NCI-H2196 (cell line): Measurements from ENCODE around the gene FHIT.
"Not testable (repeated sequence)": the region's sequence is repeated elsewhere in the genome, so short reads cannot be mapped to it uniquely, and the experiment has no call there.

Source experiments
- DNase-seq: peaks from one replicate; lab custom pipeline; 2025; ENCODE audit not compliant: unreplicated experiment; lab: John Stamatoyannopoulos, UW

Gene FHIT

DNA sequence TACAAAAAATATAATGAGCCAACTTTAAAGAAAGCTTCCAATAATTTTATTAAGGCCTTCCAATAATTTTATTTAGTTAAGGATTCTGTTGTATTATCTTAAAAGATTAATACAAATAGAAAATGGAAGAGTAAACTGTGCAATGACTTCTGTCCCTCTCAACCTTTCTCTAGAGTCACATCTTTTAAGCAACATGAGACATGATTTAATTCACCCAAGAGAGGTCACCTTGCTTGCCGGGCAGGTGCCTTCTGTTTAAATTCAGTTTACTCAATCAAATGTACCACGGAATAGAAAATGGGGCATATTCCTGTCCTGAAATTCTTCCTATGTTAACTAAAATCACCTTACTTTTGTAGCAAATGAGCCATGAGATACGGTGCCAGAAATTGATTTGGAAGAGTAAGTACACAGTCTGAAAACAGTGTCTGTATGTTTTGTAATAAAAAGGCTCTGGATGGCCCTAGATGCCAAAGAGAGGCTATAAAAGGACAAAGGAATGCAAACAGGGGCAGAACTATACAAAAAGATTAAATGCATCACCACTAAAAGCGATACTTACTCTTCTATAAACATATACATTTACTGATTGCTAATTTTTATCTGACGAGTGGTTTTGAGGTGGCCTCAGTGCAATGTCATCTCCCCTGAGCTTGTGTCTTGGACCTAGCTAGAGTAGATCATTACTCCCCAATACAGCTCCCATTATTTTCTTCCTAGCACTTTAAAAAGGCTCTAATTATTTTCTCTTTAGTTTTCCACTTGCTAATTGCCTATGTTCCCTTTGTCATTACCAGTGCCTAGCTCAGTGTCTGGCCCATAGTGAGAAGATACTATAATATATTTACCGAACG, 134.0 kb downstream of the FHIT start:
- no peak for DNase-seq

DNA sequence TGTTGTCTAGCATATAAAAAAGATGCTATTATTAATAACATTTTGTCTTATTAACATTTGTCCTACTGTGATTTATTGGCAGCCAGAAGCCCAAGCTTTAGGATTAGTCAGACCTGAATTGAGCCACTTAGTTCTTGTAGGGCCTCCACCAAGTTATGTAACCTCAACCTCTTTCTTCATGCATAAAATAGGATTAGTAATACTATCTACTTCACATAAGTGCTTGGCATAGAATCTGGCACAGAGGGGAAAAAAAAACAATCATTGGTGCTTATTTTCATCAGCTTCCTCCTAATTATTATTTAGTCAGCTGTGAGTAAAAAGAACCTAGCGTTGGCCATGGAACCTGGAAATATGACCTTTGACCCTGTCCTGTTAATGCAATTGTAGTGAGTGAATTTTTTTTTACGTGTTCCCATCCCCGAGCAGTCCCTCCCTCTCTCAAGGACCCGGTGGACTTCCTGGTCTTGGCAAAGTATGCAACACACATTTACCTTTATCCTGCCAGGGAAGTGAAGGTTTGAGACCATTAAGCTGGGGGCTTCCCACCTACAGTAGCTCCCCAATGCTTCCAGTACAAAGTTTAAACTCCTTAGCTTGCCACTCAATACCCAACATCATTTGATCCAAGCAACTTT, 136.8 kb downstream of the FHIT start:
- no peak for DNase-seq

GRCh38 chr3:61111825-61112224, 139.4 kb downstream of the FHIT start:
- DNase-seq = no peak

DNA sequence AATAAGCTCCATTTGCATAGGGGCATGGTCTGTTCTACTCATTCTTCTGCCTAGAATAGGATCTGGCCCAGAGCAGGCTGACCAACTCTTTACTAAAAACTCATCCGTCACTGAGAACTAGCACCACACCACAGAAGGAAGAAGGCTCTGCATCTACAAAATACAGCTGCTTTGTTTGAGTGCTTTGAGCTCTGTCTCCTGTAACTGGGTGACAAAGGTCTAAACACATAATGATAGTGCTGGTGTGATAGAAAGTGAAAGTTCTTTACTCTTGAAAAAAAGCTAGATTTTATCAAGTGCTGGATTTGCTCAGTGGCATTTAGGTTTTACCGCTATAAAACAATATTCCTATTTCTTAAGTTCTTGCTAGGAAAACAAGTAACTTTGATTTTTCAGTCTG, 140.7 kb downstream of the FHIT start:
- DNase-seq = no peak

DNA sequence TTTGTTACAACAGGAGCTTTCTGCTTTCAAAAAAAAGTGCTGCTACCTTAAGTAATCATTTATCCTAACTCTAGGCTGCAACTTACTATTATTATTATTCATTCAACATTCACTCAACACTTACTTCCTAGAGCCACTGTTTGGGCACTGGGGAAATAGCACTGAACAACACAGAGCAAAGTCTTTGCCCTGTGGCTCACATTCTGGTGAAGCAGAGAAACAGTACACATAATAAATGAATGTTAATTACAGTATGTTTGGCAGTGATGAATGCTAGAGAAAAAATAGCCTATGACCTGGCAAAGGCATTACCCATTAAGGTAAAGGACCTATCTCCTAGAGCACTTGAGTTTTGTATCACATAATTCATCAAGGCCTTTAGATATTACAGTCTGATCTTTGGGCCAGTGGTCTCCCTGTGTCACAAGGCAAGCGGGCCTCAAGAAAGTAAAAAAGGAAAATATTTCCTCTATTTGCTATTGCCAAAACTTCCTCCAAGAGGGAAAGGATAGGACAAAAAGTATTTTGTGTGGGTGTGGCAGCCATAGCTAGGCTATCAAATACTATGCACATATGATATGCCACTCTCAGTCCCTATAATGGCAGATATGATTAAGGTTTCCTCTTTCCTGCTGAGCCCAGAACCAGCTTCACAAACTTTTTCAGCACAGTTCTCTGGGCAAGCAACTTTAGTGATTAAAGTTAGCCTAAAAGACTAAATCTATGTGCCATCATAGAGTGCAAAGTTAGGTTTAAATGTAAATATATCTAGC, 142.8 kb downstream of the FHIT start:
- DNase-seq = no peak

- no peak for DNase-seq
Observed at GRCh38 chr3:61094608-61095007, 156.6 kb downstream of the FHIT start.

DNA sequence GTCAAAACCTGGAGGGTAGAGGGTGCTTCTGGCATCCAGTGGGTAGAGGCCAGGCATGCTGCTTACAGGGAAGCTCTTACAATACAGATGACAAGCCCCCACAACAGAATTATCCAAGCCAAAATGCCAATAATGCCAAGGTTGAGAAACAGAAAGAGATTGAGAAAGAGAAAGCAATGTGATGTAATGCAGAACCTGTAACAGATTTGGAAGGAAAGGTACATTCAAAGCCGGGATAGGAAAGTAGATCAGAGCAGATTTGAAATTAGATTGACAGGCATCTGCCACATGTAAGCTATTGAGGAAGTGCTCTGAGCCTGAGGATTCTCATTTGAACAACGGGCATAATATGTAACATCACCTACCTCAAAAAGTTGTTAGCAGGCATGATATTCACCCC, 157.9 kb downstream of the FHIT start:
- no peak for DNase-seq

DNA sequence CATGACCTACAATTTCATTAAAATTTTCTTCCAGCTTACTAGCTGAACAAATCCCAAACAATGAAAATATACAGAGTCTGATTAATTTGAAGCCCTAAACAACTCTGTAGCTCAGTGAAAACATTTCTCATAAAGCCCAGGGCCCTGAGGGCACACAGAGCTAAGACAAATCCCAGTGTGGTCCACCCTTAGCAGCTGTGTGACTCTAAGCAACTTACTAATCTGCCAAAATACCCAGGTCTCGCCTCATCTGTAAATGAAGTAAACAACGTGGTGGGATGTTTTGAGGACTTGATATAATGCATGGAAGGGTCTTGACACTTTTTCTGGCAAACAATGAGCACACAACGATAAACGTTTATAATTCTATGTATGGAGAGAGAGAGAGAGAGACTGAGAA, 158.4 kb downstream of the FHIT start:
- DNase-seq = no peak

- no peak for DNase-seq
Observed at GRCh38 chr3:61090389-61091169, 160.7 kb downstream of the FHIT start.

DNA sequence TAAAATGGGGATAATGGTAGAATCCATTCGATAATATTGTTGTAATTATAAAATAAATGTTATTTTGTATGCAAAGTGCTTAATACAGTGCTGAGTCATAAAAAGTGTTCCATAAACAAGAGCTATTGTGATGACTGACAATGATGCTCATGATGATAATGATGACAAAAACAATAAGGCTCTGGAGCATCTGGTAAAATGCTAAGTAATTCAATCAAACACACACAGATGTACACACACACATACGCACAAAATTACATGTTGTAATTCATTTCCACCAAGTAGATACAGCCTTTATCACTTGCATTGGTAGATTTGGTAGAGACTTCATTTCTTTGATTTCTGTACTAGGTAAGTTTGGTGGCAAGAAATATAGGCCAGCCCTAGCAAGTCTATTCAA, 163.8 kb downstream of the FHIT start:
- DNase-seq = no peak

GRCh38 chr3:61081554-61081953, 169.7 kb downstream of the FHIT start:
- no peak for DNase-seq

DNA sequence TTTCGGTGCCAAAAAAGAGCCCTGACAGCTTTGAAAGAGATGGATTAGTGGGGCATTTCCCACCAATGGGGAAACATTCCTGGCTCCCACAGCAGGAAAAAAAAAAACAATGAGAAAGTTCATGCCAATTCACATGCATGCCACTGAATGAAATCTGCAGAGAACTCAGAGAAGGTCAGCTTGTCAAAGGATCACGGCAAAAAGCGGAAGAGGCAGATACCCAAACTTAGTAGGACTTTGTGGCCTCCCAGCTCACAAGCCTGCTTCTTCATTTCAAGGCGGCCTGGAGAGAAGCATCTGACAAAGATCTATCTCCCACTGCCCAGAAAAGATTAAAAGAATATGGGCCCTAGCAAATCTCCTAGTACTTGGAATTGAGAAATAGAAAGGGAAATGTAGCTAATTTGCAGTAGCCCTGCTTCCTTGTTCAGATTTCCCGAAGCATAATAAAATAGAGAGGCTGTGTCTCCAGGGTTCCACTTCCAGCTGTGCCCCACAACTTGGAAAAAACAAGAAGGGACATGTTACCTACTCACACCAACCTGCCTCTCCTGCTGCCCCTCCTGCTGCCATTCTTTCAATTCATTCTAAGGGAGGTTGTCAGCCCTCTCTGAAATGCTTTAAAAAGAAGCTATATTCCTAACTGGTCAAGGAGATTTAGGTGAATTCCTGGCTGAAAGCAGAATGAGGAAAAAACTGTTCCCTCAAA, 170.4 kb downstream of the FHIT start:
- no peak for DNase-seq

- no peak for DNase-seq
Observed at GRCh38 chr3:61078048-61078752, 173.1 kb downstream of the FHIT start.

DNA sequence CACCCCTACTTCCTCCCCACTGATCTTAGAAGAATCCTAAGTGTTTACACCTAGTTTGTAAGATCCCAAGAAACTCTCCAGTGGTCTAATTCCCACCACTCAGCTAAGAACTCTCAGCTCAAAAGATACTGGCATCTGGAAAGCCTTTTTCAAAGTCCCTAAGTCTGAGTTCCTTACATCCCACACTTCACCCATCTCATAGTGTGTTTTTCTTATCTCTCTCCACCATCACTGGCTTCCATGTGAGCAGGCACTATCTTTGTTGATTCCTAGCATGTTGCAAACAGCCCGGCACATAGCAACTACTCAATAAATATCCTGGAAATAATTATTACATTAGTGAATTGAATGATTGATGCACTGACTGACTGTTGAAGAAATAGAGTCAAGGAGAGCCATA, 173.7 kb downstream of the FHIT start:
- DNase-seq = no peak

DNA sequence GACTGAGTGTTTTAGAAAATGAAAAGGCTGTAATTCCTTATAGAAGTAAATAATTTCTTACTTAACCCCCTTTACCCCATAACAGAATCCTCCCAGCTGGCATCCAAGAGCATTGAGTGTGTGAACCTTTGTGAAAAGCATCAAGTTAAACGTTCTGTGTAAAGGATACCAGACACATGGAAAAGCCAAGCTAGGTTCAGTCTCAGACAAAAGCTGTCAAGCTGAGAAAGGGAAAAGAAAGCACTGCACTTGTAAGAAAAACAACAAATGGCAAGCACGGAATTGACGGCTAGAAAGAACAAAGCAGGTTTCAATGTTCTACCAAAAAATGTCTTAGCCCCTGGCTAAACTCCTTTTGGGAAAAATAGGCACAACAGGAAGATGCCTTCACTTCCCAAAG, 176.5 kb downstream of the FHIT start:
- no peak for DNase-seq

- DNase-seq = no peak
Observed at GRCh38 chr3:61073566-61074165, 177.6 kb downstream of the FHIT start.

DNA sequence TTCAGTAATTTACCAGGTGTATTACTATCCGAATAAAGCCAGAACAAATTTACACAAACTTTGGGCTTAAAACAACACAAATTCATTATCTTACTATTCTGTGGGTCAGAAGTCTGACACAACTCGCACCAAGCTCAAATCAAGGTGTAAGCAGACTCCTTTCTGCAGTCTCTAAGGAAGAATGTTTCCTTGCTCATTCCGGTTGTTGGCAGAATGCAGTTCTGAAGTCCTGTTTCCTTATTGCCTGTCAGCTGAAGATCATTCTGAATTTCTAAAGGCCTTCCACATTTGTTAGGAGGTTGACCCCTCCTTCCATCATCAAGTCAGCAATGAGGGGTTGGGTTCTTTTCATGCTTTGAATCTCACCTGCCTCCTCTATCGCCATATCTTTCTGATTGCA, 183.2 kb downstream of the FHIT start:
- no peak for DNase-seq

DNA sequence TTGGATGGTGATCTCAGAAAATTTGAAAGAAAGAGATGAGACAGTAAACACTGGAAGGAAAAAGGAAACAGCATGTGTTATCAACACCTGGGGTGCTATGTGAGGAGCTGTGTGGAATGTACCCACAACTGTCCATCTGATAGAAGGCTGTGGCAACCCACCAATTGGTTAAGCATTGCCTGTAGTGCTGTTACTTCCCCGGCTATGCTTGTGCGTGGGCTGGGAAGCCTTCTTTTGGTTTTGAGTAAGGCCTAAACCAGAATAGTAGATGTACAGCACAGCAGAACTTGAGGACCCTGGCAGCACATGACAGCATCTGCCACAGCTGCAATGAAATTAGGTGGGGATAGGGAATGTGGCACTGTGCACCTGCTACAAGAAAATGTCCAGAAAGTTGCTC, 184.5 kb downstream of the FHIT start:
- DNase-seq = no peak

DNA sequence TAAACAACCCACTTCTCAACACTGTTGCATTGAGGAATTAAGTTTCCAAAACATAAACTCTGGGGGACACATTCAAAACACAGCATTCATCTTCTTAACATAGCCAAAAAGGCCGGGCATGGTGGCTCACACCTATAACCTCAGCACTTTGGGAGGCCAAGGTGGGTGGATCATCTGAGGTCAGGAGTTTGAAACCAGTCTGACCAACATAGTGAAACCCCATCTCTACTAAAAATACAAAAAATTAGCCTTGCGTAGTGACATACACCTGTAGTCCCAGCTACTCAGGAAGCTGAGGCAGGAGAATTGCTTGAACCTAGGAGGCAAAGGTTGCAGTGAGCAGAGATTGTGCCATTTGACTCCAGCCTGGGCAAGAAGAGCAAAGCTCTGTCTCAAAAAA, 185.0 kb downstream of the FHIT start:
- DNase-seq = not testable (repeated sequence)
